ENCODE measurements around the gene KCTD1.
A peak's percentile ranks its signal among the peaks of the same experiment; 100 is the strongest.

KCTD1 gene

DNA sequence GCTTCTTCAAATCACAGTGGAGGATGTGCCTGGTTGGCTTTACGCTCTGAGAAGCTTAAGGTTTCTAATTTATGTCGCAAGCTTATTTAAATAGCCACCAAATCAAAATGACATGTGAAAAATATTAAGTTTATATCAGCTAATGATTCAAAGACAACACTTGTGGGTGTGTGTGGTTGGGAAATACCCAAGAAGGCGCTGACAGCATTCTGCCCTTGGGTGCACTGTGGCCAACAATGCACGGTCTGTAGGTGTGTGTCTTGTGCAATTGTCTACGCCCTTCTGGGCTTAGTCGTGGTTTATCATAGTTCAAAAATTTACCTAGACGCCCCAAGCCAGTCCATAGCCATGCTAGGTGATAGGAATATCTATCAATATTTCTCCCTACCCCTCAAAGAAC, 60.9 kb downstream of the KCTD1 start:
- peak in 1 of 2 donors; percentile 13 for DNase-seq (ENCODE audit: extremely low read depth in 1 of 2, low read depth in 1 of 2)

DNA sequence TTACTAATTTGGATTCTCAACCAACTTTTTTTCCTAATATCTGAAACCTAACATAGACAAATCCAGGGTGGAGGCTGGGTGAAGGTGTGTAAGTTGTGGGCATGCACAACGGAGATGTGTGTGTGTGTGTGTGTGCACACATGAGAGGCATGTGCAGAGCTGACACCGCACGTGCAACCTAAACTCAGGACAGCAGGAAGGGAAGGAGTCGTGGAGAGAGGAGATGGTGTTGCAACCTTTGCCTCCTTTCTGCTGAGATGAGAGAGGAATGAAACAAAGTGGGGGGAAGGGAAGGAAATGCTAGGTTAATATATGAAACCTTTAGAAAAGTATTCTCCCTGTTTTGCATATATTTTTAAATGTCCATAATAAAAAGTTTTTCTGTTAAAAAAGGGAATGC, 64.7 kb downstream of the KCTD1 start:
- DNase-seq (ENCODE audit: extremely low read depth in 1 of 2, low read depth in 1 of 2) = no peak

DNA sequence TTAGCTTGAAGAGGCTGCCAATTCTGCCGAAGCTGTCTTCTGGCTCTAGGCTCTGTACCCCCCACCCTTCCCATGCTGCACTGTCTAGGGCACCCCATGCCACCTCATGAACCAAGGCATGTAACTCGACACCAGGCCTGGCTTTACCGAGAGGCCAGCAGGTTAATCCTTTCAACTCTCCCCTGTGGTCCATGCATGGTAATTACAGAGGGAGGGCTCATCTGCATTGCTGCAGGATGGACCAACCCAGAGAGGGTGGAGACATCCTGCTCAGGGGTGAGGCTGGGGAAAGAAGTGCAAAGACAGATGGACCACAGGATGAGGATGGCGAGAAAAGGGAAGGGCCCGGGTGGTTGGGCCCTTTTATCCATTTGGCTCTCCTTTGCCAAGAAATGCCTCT, 65.8 kb downstream of the KCTD1 start:
- DNase-seq (ENCODE audit: extremely low read depth in 1 of 2, low read depth in 1 of 2) = no peak

DNA sequence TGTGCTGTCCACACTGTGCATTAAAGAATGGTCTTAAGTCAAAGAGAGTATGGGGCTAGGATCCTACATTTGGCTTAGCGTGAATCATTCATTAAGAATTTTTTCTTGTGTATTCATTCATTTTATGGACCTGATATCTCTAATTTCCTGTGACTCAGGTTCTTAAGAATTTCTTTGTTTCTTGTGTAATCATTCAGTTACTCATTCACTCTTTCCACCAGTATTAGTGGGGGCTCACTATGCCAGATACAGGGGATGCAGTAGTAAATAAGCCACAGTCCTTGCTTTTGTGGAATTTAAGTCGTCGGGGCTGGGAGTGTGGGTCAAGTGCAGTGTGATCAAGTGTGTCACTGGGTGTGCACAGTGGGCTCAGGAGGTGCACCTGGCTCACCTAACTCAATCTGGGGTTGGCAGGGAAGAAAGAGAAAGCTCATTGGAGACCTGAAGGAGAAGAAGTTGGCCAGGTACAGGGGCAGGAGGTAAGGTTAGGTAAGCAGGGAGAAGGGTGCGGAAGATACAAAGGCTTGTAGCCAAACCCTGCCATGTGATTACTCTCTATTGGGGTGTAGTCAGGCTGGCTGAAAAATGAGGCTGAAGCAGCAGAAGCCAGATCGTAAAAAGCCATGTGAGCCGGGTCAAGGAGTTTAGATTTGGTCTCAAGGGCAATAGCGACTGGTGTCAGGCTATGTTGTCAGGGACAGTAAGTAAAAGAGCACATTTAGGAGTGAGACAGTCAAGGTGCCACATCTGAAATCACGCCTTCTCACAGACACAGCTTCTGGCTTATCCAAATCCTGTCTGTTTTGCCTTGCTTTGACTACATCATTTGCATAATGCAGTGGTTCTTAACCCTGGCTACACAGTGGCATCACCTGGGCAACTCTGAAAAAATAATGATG, 67.2 kb downstream of the KCTD1 start:
- DNase-seq (ENCODE audit: extremely low read depth in 1 of 2, low read depth in 1 of 2) = no peak

DNA sequence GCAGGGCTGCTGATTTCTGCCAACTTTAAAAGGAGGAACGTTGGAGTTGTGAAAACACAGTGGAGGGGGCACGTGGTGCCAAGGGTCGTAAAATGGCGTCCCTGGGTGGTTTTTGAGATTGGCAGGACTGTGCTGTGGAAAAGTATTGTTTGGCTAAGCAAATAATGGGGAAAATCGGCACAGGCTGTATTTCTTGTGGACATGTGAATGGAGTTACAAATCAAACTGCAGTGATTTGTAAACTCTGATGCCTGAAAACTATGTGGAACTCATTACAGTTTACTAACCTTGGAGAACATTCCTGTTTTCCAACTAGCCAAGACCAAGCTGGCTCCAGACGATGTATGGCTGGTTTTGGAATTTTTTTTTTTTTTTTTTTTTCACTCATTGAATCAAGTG, 68.7 kb downstream of the KCTD1 start:
- no peak for DNase-seq (ENCODE audit: extremely low read depth in 1 of 2, low read depth in 1 of 2)

DNA sequence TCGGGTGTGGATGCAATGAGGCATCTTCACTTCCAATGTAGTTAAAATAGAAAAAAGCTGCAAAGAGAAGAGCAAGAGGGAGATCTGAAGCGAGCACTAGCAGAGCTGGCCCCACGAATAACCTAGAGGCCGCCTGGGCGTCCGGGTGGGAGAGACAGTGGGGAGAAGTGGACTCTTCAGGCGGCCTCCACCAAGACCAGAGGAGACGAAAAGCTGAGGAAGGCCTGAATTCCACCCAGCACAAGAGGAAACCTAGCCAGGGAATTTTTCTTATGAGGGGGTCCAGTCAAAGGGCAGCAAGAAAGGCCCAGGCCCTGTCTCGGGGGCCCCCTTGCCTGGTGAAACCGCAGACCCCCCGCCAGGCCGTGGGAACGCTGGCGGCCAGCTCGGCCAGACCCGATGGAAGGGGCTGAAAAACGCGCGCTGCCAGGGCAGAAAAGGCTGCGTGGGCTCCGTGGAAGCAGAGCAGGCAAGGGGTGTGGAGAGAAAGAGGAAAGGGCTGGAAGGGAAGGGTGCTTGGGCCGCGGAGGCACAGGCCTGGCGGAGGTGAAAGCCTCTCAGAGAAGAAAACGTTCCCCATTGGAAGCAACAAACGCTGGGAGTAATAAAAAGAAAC, 69.2 kb downstream of the KCTD1 start:
- no peak for DNase-seq (ENCODE audit: extremely low read depth in 1 of 2, low read depth in 1 of 2)

DNA sequence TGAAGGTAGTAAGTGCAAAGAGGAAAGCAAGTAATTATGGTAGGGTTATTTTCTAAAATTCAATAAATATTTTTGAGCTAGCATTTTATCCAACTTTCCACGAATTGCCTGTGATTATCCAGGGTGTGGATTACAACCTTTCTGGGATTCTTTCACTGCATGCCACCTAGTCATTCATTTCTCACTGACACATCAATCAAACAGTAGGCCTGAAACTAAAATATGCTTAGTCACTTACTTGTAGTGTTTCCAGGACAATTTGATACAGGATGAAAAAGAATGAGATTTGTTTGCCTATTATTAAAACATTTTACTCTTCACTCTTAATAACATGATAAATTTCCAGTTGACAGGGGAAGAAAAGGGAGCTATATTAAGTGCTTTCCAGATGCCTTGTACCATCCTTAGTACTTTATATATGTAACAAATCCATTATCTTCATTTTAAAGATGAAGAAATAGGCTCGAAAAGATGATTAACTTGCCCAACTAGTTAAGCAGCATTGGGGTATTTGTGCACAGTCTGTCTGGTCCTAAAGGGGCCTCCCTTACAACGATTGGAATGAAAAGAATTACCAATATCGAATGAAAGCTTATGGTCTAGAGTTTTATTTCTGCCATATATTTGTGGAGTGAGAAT, 70.4 kb downstream of the KCTD1 start:
- DNase-seq (ENCODE audit: extremely low read depth in 1 of 2, low read depth in 1 of 2) = no peak

DNA sequence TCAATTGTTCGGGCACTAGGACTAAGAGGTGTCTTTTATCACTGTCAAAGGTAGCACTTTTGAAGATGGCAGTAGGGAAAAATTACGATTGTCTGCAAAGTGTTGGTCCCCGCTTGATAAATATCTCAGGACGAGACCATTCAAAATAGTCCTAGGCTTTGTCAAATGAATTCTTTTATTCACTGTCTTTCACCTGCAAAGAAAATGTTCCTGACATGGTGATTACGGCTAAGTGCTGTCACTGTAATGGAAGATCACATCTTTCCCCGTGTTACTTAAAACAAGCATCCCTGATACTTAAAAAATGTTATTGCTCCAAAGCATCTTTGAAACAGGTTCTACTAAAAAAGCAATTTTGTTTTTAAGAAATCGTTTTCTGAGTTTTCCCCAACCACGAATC, 71.7 kb downstream of the KCTD1 start:
- DNase-seq (ENCODE audit: extremely low read depth in 1 of 2, low read depth in 1 of 2) = no peak

DNA sequence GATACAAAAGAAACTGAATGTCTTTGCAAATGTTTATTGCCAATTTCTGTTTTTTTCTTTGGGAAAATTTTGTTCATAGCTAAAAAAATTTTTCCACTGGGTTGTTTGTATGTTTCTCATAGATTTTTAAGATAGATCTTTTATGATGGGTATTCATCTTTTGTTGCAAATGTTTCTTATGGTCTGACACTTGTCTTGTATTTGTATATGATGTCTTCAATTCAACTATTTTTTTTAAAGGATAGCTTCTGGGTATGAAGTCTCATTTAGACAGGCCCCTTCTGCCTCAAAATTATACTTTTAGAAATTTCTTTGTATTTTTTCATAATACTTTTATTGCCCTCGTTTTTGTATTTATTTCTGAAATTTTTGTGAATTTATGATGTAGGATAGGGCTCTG, 73.8 kb downstream of the KCTD1 start:
- DNase-seq (ENCODE audit: extremely low read depth in 1 of 2, low read depth in 1 of 2) = no peak

DNA sequence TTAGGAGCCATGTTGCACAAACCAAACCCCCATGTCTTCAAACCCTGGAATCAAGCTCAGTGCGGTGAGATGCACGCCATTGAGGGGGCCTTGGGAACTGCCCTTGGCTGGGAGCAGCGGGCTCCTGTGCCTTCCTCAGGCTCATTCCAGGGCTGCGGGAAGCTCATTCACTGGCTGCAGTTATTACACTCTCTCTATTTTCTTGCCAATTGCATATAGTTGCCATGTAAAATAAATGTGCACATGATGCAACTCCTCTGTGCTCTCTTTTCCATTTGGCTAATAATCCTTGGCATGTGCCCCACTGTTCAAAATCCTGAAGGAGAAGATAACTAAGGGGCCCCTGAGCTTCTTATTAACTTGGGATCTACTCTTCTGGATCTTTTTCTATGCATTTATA, 74.7 kb downstream of the KCTD1 start:
- no peak for DNase-seq (ENCODE audit: extremely low read depth in 1 of 2, low read depth in 1 of 2)

DNA sequence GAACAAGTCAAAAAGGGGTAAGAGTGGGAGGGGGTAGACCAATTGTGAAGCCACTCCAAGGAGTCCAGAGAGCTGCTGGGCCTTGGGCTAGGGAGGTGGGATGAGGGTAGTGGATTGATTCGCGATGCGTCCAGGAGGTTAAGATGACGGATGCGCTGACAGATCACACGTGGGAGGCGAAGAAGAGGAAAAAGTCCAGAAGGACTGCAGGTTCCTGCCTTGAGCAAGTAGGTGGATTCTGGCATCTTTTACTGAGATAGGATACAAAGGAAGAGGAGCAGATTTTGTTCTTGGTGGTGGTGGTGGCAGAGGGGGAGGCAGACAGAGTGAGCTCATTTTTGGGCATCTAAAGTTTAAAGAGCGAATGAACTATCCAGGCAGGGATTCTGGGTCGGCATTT, 76.5 kb downstream of the KCTD1 start:
- no peak for DNase-seq (ENCODE audit: extremely low read depth in 1 of 2, low read depth in 1 of 2)

DNA sequence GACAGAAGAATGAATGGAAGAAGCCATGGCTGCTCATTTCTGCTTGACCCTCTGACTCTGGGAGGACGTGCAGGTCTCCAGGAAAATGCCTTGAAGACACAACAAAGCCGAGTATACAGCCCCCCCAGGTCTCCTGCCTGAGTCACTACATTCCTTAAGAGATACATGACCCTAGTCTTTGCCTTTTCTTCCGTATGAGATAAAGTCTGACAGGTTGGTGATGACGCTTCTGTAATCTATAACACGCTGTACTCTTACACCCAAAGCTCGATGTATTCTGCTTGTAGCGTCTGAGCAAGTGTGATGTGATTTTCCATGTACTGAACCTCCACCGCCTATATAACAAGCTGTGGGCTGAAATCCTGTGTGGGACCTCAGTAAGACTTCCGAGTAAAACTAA, 77.3 kb downstream of the KCTD1 start:
- DNase-seq (ENCODE audit: extremely low read depth in 1 of 2, low read depth in 1 of 2) = no peak

DNA sequence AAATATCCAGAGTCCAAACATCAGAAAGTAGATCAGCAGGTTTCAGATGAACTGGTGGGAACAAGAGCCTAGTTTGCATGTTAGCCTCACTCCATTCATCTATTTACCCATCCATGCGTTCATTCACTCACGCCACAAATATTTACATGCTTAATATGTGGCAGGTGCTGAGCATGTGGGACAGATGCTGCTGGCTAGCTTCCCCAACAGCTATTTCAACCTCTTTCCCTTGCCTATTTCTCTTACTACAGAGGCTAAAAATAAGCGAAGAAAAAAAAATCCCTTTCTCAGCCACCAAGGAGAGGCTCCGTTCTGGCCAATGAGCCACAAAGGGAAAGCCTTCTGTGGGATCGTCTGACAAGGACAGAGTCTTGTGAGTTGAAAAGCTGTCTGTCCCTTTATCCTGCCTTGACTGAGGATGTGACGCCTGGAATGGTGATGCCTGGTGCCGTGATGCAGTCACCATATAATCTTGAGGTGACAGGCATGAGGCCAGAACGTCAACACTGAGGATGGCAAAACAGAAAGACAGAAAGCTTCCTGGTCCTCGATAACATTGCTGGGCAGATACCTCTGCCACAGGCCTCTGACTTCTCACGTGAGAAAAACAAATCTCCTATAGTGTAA, 78.2 kb downstream of the KCTD1 start:
- DNase-seq (ENCODE audit: extremely low read depth in 1 of 2, low read depth in 1 of 2) = no peak

DNA sequence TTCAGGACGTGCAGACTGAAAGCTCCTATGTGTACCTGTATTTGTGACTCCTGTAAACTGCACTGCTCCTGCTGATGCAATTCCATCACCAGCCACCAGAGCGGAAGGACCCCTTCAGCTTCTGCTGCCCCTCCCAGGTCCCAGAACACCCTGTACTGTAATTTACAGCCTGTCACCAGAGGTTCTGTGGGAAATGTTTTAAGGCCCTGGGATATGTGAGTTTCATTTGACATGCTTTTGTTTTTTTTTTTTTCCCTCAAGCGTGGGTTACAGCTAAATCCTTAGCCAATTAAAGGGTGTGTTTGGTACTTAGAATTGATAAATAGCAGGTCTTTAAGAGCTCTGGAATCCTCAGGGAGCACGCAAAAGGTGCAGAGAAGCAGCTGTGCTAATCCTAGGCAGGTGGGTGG, 79.4 kb downstream of the KCTD1 start:
- no peak for DNase-seq (ENCODE audit: extremely low read depth in 1 of 2, low read depth in 1 of 2)

DNA sequence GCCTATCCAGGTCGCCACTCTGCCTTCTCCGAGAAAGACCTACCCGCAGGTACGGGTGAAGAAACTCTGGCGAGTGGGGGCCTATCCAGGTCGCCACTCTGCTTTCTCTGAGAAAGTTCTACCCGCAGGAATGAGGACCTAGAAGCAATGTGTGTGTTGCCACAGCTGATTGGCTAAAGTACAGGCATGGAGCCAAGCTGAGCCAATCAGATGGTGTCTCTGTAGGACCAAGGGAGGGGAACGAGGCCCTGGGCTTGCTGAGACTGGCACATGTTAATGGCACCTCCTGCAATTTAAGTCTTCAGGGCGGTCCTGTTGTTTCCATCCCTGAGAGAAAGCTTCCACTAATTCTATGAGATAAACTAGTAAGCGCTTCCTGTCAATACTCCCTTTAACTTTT, 82.3 kb downstream of the KCTD1 start:
- no peak for DNase-seq (ENCODE audit: extremely low read depth in 1 of 2, low read depth in 1 of 2)

DNA sequence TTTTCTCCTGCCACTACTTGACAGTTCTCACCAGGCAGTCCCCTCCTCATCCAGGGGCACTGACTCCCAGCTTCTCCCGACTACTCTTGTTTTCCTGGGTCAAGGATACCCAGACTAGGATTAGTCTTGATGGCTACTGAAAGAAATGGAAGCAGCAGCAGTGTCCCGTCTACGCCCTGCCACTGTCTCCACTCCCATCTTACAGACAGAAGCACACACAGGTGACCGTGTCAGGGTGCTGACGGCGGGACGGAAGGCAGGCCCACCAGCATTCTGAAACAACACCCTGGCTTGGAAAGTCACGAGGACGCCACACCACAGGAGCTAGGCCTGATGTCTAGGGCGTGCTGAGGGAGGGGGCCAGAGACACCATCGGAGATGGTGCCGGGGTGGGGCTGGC, 82.9 kb downstream of the KCTD1 start:
- no peak for DNase-seq (ENCODE audit: extremely low read depth in 1 of 2, low read depth in 1 of 2)

DNA sequence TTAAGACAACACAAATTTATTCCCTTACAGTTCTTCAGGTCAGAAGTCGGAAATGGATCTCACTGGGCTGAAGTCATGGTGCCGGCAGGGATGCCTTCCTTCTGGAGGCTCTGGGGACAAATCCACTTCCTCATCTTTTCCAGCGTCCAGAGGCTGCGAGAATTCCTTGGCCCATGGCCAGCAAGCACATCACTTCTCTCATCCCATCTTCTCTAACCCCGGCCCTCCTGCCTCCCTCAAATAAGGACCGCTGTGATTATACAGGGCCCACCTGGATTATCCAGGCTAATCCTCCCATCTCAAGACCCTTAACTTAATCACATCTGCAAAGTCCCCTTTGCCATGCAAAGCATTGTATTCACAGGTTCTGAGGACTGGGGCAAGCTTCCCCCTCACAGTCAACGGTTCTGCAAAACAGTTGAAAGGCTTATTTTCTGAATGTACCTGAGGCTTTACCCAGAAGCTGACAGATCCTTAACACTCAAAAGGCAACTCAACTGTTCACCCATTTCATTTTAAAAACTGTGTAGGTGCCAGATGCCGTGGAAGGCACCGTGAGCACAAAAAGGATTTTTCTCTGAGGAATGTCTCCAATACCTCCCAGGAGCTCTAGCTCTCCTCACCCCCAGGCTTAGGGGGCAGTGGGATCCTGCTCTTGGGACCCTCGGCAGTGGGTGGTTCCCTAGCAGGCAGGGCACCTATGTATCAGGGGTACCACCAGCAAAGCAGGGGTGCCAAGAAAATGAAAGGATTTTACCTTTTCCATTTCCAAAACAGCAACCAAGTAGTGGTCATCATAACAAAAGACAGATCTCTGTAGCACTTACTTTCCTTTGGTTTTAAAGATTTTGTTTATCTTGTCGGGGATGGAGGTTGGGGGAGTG, 84.0 kb downstream of the KCTD1 start:
- no peak for DNase-seq (ENCODE audit: extremely low read depth in 1 of 2, low read depth in 1 of 2)

DNA sequence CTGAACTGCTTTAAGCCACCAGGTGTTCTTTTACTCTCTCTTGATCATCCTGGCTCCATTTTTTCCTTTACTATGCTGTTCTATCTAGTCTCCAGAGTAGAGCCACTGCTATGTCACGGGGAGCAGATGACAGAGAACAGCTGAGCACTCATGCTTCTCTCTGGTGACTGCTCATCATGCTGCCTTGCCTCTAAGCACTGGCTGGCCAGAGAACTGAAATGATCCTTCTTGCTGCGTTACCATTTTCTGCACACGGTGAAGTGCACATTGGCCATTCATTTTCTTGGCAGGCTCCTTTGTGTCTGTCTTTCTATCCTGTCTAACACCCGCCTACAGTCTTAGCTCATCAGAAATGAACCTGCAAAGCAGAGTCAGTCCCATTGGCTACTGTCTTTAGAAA, 86.0 kb downstream of the KCTD1 start:
- no peak for DNase-seq (ENCODE audit: extremely low read depth in 1 of 2, low read depth in 1 of 2)

DNA sequence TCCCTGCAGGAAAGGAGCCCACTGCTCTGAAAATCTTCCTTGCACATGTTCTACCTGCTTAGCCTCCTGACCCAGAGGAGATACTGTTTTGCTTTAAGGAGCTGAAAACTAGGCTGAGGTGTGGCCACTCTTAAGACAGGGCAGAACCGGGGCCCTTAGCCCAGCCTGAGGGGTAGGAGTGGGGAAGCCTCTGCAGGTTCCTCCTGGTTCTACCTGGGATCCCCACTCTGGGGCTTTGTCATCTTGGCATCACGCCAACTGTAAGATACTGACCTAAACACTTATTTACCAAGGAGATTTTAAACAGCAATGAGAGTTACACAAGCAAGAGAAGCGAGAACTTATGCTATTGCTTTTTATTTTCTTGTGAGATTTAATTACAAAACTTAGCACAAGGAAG, 86.9 kb downstream of the KCTD1 start:
- DNase-seq (ENCODE audit: extremely low read depth in 1 of 2, low read depth in 1 of 2) = no peak

DNA sequence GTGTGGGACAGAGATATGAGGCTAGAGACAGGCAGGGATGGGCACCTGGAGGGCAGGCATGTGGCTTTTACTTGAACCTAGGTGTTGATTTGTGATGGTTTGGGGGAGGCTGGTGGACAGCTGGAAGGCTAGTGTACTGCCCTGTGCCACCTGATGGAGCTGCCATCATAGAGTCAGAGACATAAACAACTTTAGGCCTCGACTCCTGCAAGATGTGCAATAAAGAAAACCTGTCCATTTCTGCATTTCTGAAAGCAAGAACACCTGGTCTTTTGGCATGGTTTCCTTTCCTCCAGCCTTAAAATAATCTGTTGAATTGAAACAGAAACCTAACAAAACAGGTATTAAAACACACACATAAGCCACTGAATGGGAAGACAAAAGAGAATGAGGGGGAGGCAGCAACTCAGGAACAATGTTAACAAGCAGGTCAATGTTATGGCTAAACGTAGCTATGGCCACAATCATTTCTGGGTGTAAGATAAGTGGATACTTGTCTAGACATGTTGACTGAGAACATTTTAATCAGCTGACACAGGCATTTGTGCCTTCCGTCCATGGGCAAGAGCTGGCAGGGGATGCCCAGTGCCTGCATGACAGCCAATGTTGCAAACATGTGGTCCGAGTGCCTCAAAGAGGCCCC, 87.8 kb downstream of the KCTD1 start:
- DNase-seq (ENCODE audit: extremely low read depth in 1 of 2, low read depth in 1 of 2) = no peak
